ENCODE measurements around the gene ENDOV. TPM values are rescaled to one million over a fixed set of nuclear protein-coding genes. Genes with fewer than 3 reads are reported as not detected.

Gene ENDOV
- total and polyA plus RNA-seq, 2 donors (not counting 3 experiments of a cell fraction or from before 2014, with no cell fraction given), result 20.4 to 25.9 TPM

- Histone ChIP-seq H3K4me1 (ENCODE audit: control insufficient read depth, extremely low read depth, insufficient read depth, low read length) (no peaks in the 10 kb centered on the region), H3K9me1 (replicated peaks; ENCODE audit: control insufficient read depth, extremely low read depth, insufficient read depth, low read length) (no peaks in the 10 kb centered on the region), H3K36me3 (ENCODE audit: control insufficient read depth in 2 of 2, extremely low read depth in 1 of 2, insufficient read depth in 2 of 2, low read length in 2 of 2) (no peaks in the 10 kb centered on the region), H2AFZ (ENCODE audit: low read depth, low read length) (no peak overlapping the region), H3K4me2 (ENCODE audit: insufficient read depth, low read length) (no peak overlapping the region), H3K27ac (ENCODE audit: insufficient read depth, low read depth, low read length) (no peak overlapping the region), H3K79me2 (ENCODE audit: control insufficient read depth, insufficient read depth, low read length) (no peaks in the 10 kb centered on the region), H4K20me1 (replicated peaks; ENCODE audit: control insufficient read depth, extremely low read depth, insufficient read depth, low read length) (no peaks in the 10 kb centered on the region), H3K9me3 (replicated peaks; ENCODE audit: control insufficient read depth, insufficient read depth, low read length) (no peaks in the 10 kb centered on the region), H3K4me3 (replicated peaks in 1 of 3; ENCODE audit: insufficient read depth in 1 of 3, low read depth in 1 of 3, low read length in 3 of 3) (no peak overlapping the region), H3K9ac (replicated peaks; ENCODE audit: extremely low read depth, insufficient read depth, low read length) (no peak overlapping the region), H3K27me3 (ENCODE audit: control insufficient read depth in 2 of 2, insufficient read depth in 2 of 2, low read length in 2 of 2) (peaks cover 5 to 8% of the 10 kb centered on the region in 2 experiments)
- BruUV-seq (replicated peaks), result no TSS peak
- ChIA-PET POLR2A (no interaction called here), CTCF (interaction anchor here (1.2 kb wide), 1 partner anchor 9 kb away, joined by 3 read pairs; no protein-coding TSS in a partner anchor)
- TF ChIP-seq FOS (IDR thresholded peaks at IDR 0.05; ENCODE audit: borderline replicate concordance, insufficient read depth, low read length), result no peak
- FAIRE-seq, result no peak
- no peak for DNase-seq (ENCODE audit: low read depth, low spot score)
- dilution Hi-C loops (cut with MboI; ENCODE audit: extremely low pct_ligation_motif_present, low sequenced_read_pairs), result no loop called here
- intact Hi-C loops (cut with micrococcal nuclease), result no loop called here
Observed at GRCh38 chr17:80487511-80487910, 72.5 kb downstream of the ENDOV start.

Small RNA genes within 50 kb of the gene (microRNA-seq; reads per million reads assigned to microRNA genes)
- gene MIR4730 (ENCODE audit: borderline number of aligned reads, borderline replicate concordance), result not detected

Small RNA genes within 50 kb of the gene (small RNA-seq; reads per million reads assigned to genes)
- not detected for gene MIR4730 (ENCODE audit: insufficient read depth, insufficient read length, low read depth, low replicate concordance)

Other genes starting within 250 kb of the ENDOV start
- not detected in 2 replicates for gene CARD14, start 245.1 kb upstream of the ENDOV start, total RNA-seq
- not detected in 2 replicates for gene CARD14, start 245.1 kb upstream of the ENDOV start, polyA plus RNA-seq
- gene SGSH, start 194.8 kb upstream of the ENDOV start, total RNA-seq, result 66.0 and 81.4 TPM in 2 replicates
- gene SGSH, start 194.8 kb upstream of the ENDOV start, polyA plus RNA-seq, result 191 and 217 TPM in 2 replicates
- gene SLC26A11, start 194.7 kb upstream of the ENDOV start, total RNA-seq, result 21.2 and 25.2 TPM in 2 replicates
- gene SLC26A11, start 194.7 kb upstream of the ENDOV start, polyA plus RNA-seq, result 33.0 and 36.7 TPM in 2 replicates
- gene RNF213, start 154.3 kb upstream of the ENDOV start, total RNA-seq, result 108 and 116 TPM in 2 replicates
- 36.5 and 39.0 TPM in 2 replicates for gene RNF213, start 154.3 kb upstream of the ENDOV start, polyA plus RNA-seq
- not detected in 2 replicates for gene NPTX1, start 61.4 kb downstream of the ENDOV start, total RNA-seq
- gene NPTX1, start 61.4 kb downstream of the ENDOV start, polyA plus RNA-seq, result 0.03 and 0.08 TPM in 2 replicates
- 37.0 and 41.8 TPM in 2 replicates for gene RPTOR, start 129.7 kb downstream of the ENDOV start, total RNA-seq
- gene RPTOR, start 129.7 kb downstream of the ENDOV start, polyA plus RNA-seq, result 10.7 and 11.5 TPM in 2 replicates

Data from endothelial cell of umbilical vein (primary cell).